HCT116 (cell line): ENCODE data around the gene RHOB. TPM values are rescaled to one million over a fixed set of nuclear protein-coding genes. Genes with fewer than 3 reads are reported as not detected.
"Not testable (repeated sequence)": the region's sequence is repeated elsewhere in the genome, so short reads cannot be mapped to it uniquely, and the experiment has no call there.

Experiments
- ATAC-seq: fragments of 200-7000 bp; cut with Tn5 transposase; 2 replicates; pipeline ENCODE4 v1.9.1; 2020; ENCODE audit warnings: mild to moderate bottlenecking, moderate library complexity
- BruUV-seq: library from RNA; stranded (reverse); fragments of 400-500 nt; replicated peaks from 2 replicates; lab custom pipeline; 2021; lab: Mats Ljungman, UMichigan
- CTCF ChIA-PET: fragments of 300-600 bp; sonication (Branson Sonifier 250); formaldehyde crosslinking; loops from one replicate; lab custom pipeline; 2021; ENCODE audit warnings: antibody characterized with exemption; lab: Charles Lee
- POLR2A ChIA-PET: fragments of 300-600, 350-600 bp; sonication (Branson Sonifier 250); formaldehyde crosslinking; loops from one replicate; lab custom pipeline; 2021; ENCODE audit warnings: antibody characterized with exemption; lab: Charles Lee
- RAD21 ChIA-PET, 2 experiments: fragments of 300-600 bp; sonication (Branson Sonifier 250); formaldehyde crosslinking; loops; one replicate each; lab custom pipeline; 2023; ENCODE audit warnings: low total read pairs in 2 of 2; ENCODE audit not compliant: uncharacterized antibody in 2 of 2, unreplicated experiment in 2 of 2, low non-redundant PET in 1 of 2; lab: Charles Lee
- DNase-seq: peaks from one replicate; pipeline ENCODE4 v3.0.0-alpha.2; 2010; ENCODE audit warnings: low read depth, low spot score
- H2AFZ ChIP-seq: fragments of 200-600 bp; shearing (Covaris generic), sonication (generic); 2 replicates; pipeline ENCODE4 v1.6.1; 2017; ENCODE audit warnings: low read depth, mixed run types, mixed read lengths, antibody characterized with exemption, low read length; ENCODE audit not compliant: poor library complexity, severe bottlenecking
- H3K27ac ChIP-seq: 2 replicates; pipeline ENCODE4 v1.5.1; 2012; ENCODE audit warnings: low read depth, low read length
- H3K27me3 ChIP-seq: fragments of 200-600 bp; sonication (generic); 2 replicates; pipeline ENCODE4 v1.6.1; 2016; ENCODE audit warnings: mixed run types, low read length, mixed read lengths; ENCODE audit not compliant: insufficient read depth
- H3K36me3 ChIP-seq, 2 experiments: fragments of 200-500 bp in 1 of 2; fragments of 200-600 bp in 1 of 2; sonication (Bioruptor generic) in 1 of 2; sonication (generic) in 1 of 2; 2 replicates each; pipeline versions ENCODE4 v1.5.1 to v1.6.1; 2014 to 2016; ENCODE audit warnings: low read length in 2 of 2, inconsistent platforms in 1 of 2, mixed read lengths in 1 of 2, mixed run types in 1 of 2; ENCODE audit not compliant: insufficient read depth in 2 of 2, control insufficient read depth in 1 of 2
- H3K4me1 ChIP-seq, 2 experiments: fragments of 200-600 bp in 1 of 2; sonication (generic) in 1 of 2; 2 replicates each; pipeline versions ENCODE4 v1.5.1 to v1.6.1; 2012 to 2017; ENCODE audit warnings: low read length in 2 of 2, inconsistent platforms in 1 of 2, mild to moderate bottlenecking in 1 of 2, mixed read lengths in 1 of 2, mixed run types in 1 of 2, moderate library complexity in 1 of 2; ENCODE audit not compliant: insufficient read depth in 2 of 2, control insufficient read depth in 1 of 2
- H3K4me2 ChIP-seq: fragments of 200-600 bp; sonication (generic); 2 replicates; pipeline ENCODE4 v1.6.1; 2017; ENCODE audit warnings: mixed run types, low read length, mixed read lengths
- H3K4me3 ChIP-seq, 2 experiments: fragments of 200-600 bp in 1 of 2; sonication (generic) in 1 of 2; replicated peaks in 1 of 2; 2 replicates each; pipeline ENCODE4 v1.5.1; 2011 to 2016; ENCODE audit warnings: low read length in 2 of 2, control low read depth in 1 of 2, low read depth in 1 of 2, mild to moderate bottlenecking in 1 of 2, mixed read lengths in 1 of 2, mixed run types in 1 of 2
- H3K79me2 ChIP-seq: fragments of 200-600 bp; sonication (generic); 2 replicates; pipeline ENCODE4 v1.6.1; 2017; ENCODE audit warnings: mild to moderate bottlenecking, mixed run types, low read length, moderate library complexity, mixed read lengths; ENCODE audit not compliant: insufficient read depth
- H3K9ac ChIP-seq: fragments of 200-600 bp; sonication (generic); 2 replicates; pipeline ENCODE4 v1.6.1; 2016; ENCODE audit warnings: low read length, mixed read lengths
- H3K9me2 ChIP-seq: fragments of 200-600 bp; sonication (generic), shearing (Covaris generic); 2 replicates; pipeline ENCODE4 v1.6.1; 2017; ENCODE audit warnings: mixed run types, mild to moderate bottlenecking, moderate library complexity; ENCODE audit not compliant: insufficient read depth
- H3K9me3 ChIP-seq, 2 experiments: fragments of 200-500 bp in 1 of 2; fragments of 200-600 bp in 1 of 2; sonication (Bioruptor generic) in 1 of 2; sonication (generic) in 1 of 2; 2 replicates each; pipeline ENCODE4 v1.6.1; 2014 to 2017; ENCODE audit warnings: low read length in 2 of 2, mixed read lengths in 2 of 2, inconsistent platforms in 1 of 2, low read depth in 1 of 2, mild to moderate bottlenecking in 1 of 2, mixed run types in 1 of 2, moderate library complexity in 1 of 2; ENCODE audit not compliant: control insufficient read depth in 1 of 2, insufficient read depth in 1 of 2
- H4K20me1 ChIP-seq: fragments of 200-600 bp; sonication (generic), shearing (Covaris generic); 2 replicates; pipeline ENCODE4 v1.6.1; 2017; ENCODE audit warnings: mixed run types, mild to moderate bottlenecking, moderate library complexity; ENCODE audit not compliant: insufficient read depth
- CBX3 ChIP-seq: IDR thresholded peaks from 2 replicates; pipeline ENCODE4 v1.6.1; 2012; ENCODE audit warnings: low read depth
- CEBPB ChIP-seq: IDR thresholded peaks from 2 replicates; pipeline ENCODE4 v1.6.1; 2012; ENCODE audit warnings: low read depth
- EGR1 ChIP-seq: IDR thresholded peaks from 2 replicates; pipeline ENCODE4 v1.6.1; 2012; ENCODE audit warnings: low read depth
- ELF1 ChIP-seq: IDR thresholded peaks from 2 replicates; pipeline ENCODE4 v1.6.1; 2012; ENCODE audit warnings: low read depth, borderline replicate concordance
- EZH2phosphoT487 ChIP-seq: fragments of 200-600 bp; IDR thresholded peaks from 2 replicates; pipeline ENCODE4 v1.6.1; 2018; ENCODE audit warnings: antibody characterized with exemption, borderline replicate concordance
- FOSL1 ChIP-seq: IDR thresholded peaks from 2 replicates; pipeline ENCODE4 v1.6.1; 2012; ENCODE audit warnings: low read depth
- JUND ChIP-seq: IDR thresholded peaks from 2 replicates; pipeline ENCODE4 v1.6.1; 2012
- POLR2A ChIP-seq: IDR thresholded peaks from 2 replicates; pipeline ENCODE4 v1.7.0; 2011; ENCODE audit warnings: borderline replicate concordance; ENCODE audit not compliant: insufficient read depth, insufficient read length; ENCODE audit errors: extremely low read depth
- POLR2AphosphoS5 ChIP-seq: IDR thresholded peaks from 2 replicates; pipeline ENCODE4 v1.6.1; 2011; ENCODE audit warnings: mild to moderate bottlenecking, low read depth, low read length, moderate library complexity
- RAD21 ChIP-seq: IDR thresholded peaks from 2 replicates; pipeline ENCODE4 v1.6.1; 2012; ENCODE audit warnings: low read depth, mild to moderate bottlenecking
- SIN3A ChIP-seq: IDR thresholded peaks from 2 replicates; pipeline ENCODE4 v1.6.1; 2012; ENCODE audit warnings: low read depth
- SP1 ChIP-seq: IDR thresholded peaks from 2 replicates; pipeline ENCODE4 v1.6.1; 2012; ENCODE audit warnings: low read depth
- SRF ChIP-seq: IDR thresholded peaks from 2 replicates; pipeline ENCODE4 v1.6.1; 2012; ENCODE audit warnings: low read depth
- YY1 ChIP-seq: IDR thresholded peaks from 2 replicates; pipeline ENCODE4 v1.6.1; 2011; ENCODE audit warnings: low read length, low read depth, moderate library complexity, mild to moderate bottlenecking; ENCODE audit not compliant: insufficient replicate concordance; ENCODE audit errors: extremely low read depth
- ZFX ChIP-seq: fragments of 450-650 bp; IDR thresholded peaks from 2 replicates; pipeline ENCODE4 v1.6.1; 2017
- intact Hi-C: fragments of 100-400 bp; cut with micrococcal nuclease; formaldehyde crosslinking; loops from 2 replicates; pipeline ENCODE4 v1.10.0; 2022
- total RNA-seq: library from RNA; stranded (reverse); gene quantifications from one replicate; pipeline ENCODE4 v1.2.1, GENCODE V29; 2021; ENCODE audit not compliant: unreplicated experiment
- TF ChIP-seq, protein P1 (sequence below): IDR thresholded peaks from 2 replicates; pipeline ENCODE4 v1.6.1; 2011; ENCODE audit warnings: mild to moderate bottlenecking, low read length, moderate library complexity; ENCODE audit not compliant: insufficient replicate concordance; ENCODE audit errors: extremely low read depth
- TF ChIP-seq, protein P2 (sequence below): IDR thresholded peaks from 2 replicates; pipeline ENCODE4 v1.6.1; 2012
- TF ChIP-seq, protein P3 (sequence below): IDR thresholded peaks from 2 replicates; pipeline ENCODE4 v1.6.1; 2012

Gene RHOB
- total RNA-seq, 1 experiment from 2014 or later = 72.9 TPM

- ChIA-PET RAD21 (no interaction called here), POLR2A (interaction anchor here (5.5 kb wide), 1 partner anchor 13 kb away, joined by 76 read pairs; the partner anchor contains the start of gene RHOB), CTCF (no interaction called here)
- Histone ChIP-seq H3K36me3 (no peaks in the 10 kb centered on the region), H3K27ac (no peak overlapping the region), H3K9me2 (no peaks in the 10 kb centered on the region), H3K27me3 (no peaks in the 10 kb centered on the region), H3K4me1 (peaks cover 14 to 29% of the 10 kb centered on the region in 2 experiments), H3K9me3 (no peaks in the 10 kb centered on the region), H3K9ac (no peak overlapping the region), H2AFZ (no peak overlapping the region), H4K20me1 (no peaks in the 10 kb centered on the region), H3K4me2 (no peak overlapping the region), H3K4me3 (no peak overlapping the region), H3K79me2 (no peaks in the 10 kb centered on the region)
- no TSS peak for BruUV-seq
- no peak for ATAC-seq
- intact Hi-C loops = no loop called here
- no peak for DNase-seq
- TF ChIP-seq, protein P1, sequence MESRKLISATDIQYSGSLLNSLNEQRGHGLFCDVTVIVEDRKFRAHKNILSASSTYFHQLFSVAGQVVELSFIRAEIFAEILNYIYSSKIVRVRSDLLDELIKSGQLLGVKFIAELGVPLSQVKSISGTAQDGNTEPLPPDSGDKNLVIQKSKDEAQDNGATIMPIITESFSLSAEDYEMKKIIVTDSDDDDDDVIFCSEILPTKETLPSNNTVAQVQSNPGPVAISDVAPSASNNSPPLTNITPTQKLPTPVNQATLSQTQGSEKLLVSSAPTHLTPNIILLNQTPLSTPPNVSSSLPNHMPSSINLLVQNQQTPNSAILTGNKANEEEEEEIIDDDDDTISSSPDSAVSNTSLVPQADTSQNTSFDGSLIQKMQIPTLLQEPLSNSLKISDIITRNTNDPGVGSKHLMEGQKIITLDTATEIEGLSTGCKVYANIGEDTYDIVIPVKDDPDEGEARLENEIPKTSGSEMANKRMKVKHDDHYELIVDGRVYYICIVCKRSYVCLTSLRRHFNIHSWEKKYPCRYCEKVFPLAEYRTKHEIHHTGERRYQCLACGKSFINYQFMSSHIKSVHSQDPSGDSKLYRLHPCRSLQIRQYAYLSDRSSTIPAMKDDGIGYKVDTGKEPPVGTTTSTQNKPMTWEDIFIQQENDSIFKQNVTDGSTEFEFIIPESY = no peak
- TF ChIP-seq CBX3 = no peak
- no peak for TF ChIP-seq YY1
- TF ChIP-seq, protein P2, sequence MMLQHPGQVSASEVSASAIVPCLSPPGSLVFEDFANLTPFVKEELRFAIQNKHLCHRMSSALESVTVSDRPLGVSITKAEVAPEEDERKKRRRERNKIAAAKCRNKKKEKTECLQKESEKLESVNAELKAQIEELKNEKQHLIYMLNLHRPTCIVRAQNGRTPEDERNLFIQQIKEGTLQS = no peak
- TF ChIP-seq SP1 = no peak
- no peak for TF ChIP-seq POLR2AphosphoS5
- no peak for TF ChIP-seq EGR1
- TF ChIP-seq RAD21 = no peak
- no peak for TF ChIP-seq JUND
- TF ChIP-seq ZFX = no peak
- TF ChIP-seq SRF = no peak
- TF ChIP-seq EZH2phosphoT487 = no peak
- no peak for TF ChIP-seq POLR2A
- TF ChIP-seq, protein P3, sequence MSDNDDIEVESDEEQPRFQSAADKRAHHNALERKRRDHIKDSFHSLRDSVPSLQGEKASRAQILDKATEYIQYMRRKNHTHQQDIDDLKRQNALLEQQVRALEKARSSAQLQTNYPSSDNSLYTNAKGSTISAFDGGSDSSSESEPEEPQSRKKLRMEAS = no peak
- no peak for TF ChIP-seq FOSL1
- TF ChIP-seq CEBPB = no peak
- TF ChIP-seq ELF1 = no peak
- no peak for TF ChIP-seq SIN3A
These were observed 12.1 kb upstream of the RHOB start for GRCh38 chr2:20434588-20435294.

- H4K20me1 ChIP-seq, ATAC-seq, intact Hi-C loops, H3K36me3 ChIP-seq, DNase-seq, H3K9ac ChIP-seq, H2AFZ ChIP-seq, H3K9me3 ChIP-seq, H3K4me3 ChIP-seq, H3K27ac ChIP-seq, H3K4me2 ChIP-seq, BruUV-seq, H3K27me3 ChIP-seq, H3K9me2 ChIP-seq, H3K79me2 ChIP-seq: not testable (repeated sequence)
- H3K4me1 ChIP-seq = peaks cover 14 to 31% of the 10 kb centered on the region in 2 experiments
- ChIA-PET RAD21 (interaction anchor here in 1 of 2 experiments (0.7 kb wide), 1 partner anchor 206 kb away, joined by 3 read pairs; no protein-coding TSS in a partner anchor), POLR2A (interaction anchor here (0.5 to 5.5 kb wide), 2 partner anchors 9 to 13 kb away, joined by 4 to 76 read pairs; partner anchors contain the start of gene RHOB), CTCF (interaction anchor here (1.0 kb wide), 1 partner anchor 9 kb away, joined by 5 read pairs; no protein-coding TSS in a partner anchor)
These were observed 11.4 kb upstream of the RHOB start for GRCh38 chr2:20435456-20435855.
